HG02884 (cell line): ENCODE data around the gene SLAMF6.
"Not testable (repeated sequence)": the region's sequence is repeated elsewhere in the genome, so short reads cannot be mapped to it uniquely, and the experiment has no call there.

ENCODE experiments used
- ATAC-seq: cut with Tn5 transposase; IDR thresholded peaks from one replicate; pipeline ENCODE4 v1.9.1; 2021; ENCODE audit warnings: mild to moderate bottlenecking, moderate library complexity; ENCODE audit not compliant: unreplicated experiment

The SLAMF6 gene

GRCh38 chr1:160517519-160517918, 5.5 kb downstream of the SLAMF6 start:
- not testable (repeated sequence) for ATAC-seq

- not testable (repeated sequence) for ATAC-seq
These were observed 7.1 kb downstream of the SLAMF6 start for GRCh38 chr1:160515908-160516307.

- no peak for ATAC-seq
These were observed 18.4 kb downstream of the SLAMF6 start for GRCh38 chr1:160504651-160505050.

DNA sequence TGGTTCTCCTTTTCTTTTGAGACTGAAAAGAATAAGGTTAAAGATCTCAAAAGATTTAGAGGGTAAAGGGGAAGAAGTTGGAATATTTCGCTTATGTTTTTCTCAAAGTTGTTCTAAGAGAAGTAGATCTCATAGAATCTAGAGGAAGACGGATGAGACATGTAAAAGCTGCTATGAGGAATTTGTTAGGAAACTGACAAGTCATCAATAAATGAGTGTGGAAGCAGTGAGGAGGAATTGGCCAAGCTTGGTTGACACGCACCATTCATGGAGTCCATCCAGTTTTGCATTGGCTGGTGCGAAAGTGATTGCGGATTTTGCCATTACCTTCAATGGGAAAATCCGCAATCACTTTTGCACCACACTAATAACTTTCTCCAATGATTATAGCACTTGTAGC, 20.0 kb downstream of the SLAMF6 start:
- no peak for ATAC-seq

GRCh38 chr1:160500321-160500990, 22.6 kb downstream of the SLAMF6 start:
- no peak for ATAC-seq

DNA sequence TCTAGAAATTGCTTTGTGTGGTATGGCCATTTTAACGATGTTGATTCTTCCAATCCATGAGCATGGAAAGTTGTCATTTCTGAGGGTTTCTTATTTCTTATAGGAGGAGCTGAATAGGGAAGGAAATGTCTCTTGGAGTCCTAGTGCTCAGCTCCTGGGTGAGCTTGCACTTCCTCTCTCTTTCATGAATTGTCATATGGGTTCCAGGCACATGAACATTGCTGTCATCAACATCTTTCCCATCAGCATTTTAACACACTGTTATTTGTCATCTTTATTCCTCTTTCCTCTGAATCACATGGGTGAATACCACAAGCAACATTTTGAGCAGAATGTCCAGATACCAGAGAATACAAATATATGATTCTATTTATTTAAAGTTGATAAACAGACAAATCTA, 23.4 kb downstream of the SLAMF6 start:
- ATAC-seq: no peak

- not testable (repeated sequence) for ATAC-seq
These were observed 24.6 kb downstream of the SLAMF6 start for GRCh38 chr1:160498301-160499065.

- ATAC-seq: no peak
These were observed 26.7 kb downstream of the SLAMF6 start for GRCh38 chr1:160496334-160496733.

- no peak for ATAC-seq
These were observed 28.4 kb downstream of the SLAMF6 start for GRCh38 chr1:160494620-160495019.

DNA sequence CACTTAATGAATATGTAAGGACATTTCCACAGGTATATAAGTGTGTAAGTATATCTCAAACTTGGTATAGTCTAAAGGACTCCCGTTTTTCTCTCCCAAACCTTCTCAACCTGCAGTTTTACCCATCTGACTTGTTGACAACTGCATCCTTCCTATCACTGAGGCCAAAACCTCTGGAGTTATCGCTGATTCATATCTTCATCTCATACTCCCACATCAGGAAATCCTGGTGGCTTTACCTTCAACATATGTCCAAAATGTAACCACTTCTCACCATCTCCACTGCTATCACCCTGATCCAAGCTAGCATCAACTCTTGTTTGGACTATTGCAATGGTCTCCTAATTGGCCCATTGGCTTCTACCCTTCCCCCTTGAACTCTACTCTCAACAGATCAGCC, 30.4 kb downstream of the SLAMF6 start:
- no peak for ATAC-seq

DNA sequence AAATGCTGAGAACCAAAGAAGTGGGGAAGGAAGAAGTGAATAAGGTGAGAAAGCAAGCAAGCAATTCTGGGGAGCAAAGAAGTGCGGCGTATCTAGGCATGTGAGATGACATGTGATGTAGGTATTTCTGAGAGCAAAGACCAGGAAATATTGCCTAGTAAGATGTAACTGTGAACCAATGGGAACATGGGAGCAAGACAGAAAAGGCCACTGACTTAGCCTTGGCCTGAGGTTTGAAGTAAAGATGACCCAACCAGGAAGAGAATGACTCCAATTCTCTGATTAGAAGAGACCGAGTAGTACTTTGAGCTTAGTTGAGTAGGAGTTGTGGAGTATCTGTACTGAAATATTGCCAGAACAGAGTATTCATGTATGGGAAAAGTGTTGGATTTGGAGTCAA, 31.1 kb downstream of the SLAMF6 start:
- ATAC-seq: no peak

GRCh38 chr1:160491017-160491416, 32.0 kb downstream of the SLAMF6 start:
- no peak for ATAC-seq

GRCh38 chr1:160489513-160490261, 33.4 kb downstream of the SLAMF6 start:
- no peak for ATAC-seq

DNA sequence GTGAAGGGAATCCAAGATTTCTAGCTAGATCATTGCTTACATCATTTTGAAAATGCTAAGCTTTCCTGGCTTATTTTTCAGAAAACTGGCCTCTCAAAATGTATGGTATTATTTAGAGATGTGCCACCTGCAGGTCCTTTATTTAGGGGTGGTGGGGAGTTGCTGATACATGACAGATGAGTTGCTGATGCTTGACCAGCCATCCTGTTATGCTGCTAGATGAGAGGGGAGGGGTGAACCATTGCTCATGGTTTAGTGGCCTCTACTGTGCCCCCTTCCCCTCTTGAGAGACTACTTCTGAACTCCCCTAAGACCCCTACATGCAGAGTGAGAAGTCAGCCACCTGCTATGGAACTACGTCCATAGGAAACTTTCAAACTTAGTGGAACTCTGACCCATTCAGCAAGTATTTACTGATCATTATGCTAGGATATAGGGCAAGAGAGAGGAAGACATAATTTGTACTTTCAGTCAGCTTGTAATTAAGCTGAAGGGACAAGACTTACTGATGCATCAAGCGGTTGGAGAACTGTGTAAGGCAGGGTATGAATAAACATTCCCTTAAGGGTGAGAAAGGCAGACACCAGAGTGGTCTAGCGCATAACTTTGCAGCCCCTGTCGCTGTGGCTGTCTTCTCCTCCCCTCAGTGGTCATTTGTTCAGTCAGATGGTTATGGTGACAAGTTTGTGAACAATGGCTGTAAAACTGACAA, 34.6 kb downstream of the SLAMF6 start:
- ATAC-seq: no peak

GRCh38 chr1:160486453-160486852, 36.6 kb downstream of the SLAMF6 start:
- ATAC-seq: no peak

DNA sequence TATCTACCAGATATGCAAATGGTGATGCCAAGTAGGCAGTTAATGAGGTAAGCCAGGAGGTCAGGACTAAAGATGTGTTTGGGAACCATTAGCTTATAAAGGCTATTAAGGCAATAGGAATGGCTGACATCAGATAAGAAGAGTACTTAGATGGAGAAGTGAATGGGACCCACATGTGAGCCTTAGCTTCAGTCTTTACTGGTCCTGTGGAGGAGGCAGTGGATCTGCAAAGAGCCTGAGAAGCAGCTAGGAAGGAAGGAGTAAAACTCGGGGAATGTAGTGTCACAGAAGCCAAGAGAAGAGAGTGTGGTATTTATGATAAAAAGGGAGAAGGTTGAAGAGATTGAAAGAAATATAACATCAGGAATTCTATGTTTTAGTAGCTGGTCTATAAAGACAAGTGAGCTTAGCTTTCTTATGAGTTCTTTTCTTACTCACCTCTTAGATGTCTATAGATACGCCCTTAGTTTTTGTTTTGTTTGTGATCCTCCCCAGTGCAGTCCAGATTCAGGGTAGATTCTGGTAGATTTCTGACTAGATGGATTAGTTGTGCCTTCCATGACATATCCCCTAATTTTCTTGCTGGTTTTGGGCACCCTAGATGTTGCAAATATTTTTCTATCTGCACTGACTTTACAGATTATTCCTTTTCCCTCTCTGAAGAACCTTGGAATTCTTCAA, 39.4 kb downstream of the SLAMF6 start:
- no peak for ATAC-seq

- ATAC-seq: no peak
These were observed 41.0 kb downstream of the SLAMF6 start for GRCh38 chr1:160481979-160482596.

DNA sequence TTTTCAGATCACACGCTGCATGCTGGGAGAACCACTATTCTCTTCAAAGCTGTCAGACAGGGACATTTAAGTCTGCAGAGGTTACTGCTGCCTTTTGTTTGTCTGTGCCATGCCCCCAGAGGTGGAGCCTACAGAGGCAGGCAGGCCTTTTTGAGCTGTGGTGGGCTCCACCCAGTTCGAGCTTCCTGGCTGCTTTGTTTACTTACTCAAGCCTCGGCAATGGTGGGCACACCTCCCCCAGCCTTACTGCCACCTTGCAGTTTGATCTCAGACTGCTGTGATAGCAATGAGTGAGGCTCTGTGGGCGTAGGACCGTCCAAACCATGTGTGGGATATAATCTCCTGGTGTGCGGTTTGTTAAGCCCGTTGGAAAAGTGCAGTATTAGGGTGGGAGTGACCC, 42.3 kb downstream of the SLAMF6 start:
- not testable (repeated sequence) for ATAC-seq

GRCh38 chr1:160479091-160479490, 44.0 kb downstream of the SLAMF6 start:
- not testable (repeated sequence) for ATAC-seq
